Chondrocyte (in vitro differentiated cells): ENCODE measurements around the gene SUN5. TPM values are rescaled to one million over a fixed set of nuclear protein-coding genes. Genes with fewer than 3 reads are reported as not detected.

Source experiments
- DNase-seq: peaks from one replicate; pipeline ENCODE4 v3.0.0; 2021; ENCODE audit warnings: mixed read lengths, low spot score
- H3K27ac Mint-ChIP-seq: one replicate; pipeline ENCODE4 v1.8.0; 2021; ENCODE audit warnings: mild to moderate bottlenecking, moderate library complexity, mixed read lengths; ENCODE audit not compliant: unreplicated experiment
- H3K27me3 Mint-ChIP-seq: 2 replicates; pipeline ENCODE4 v1.8.0; 2021; ENCODE audit warnings: low read depth, mixed read lengths
- H3K36me3 Mint-ChIP-seq: 2 replicates; pipeline ENCODE4 v1.8.0; 2021; ENCODE audit warnings: low read depth, mixed read lengths
- H3K4me1 Mint-ChIP-seq: 2 replicates; pipeline ENCODE4 v1.8.0; 2021; ENCODE audit warnings: low read depth, mild to moderate bottlenecking, mixed read lengths
- H3K4me3 Mint-ChIP-seq: one replicate; pipeline ENCODE4 v1.8.0; 2021; ENCODE audit warnings: mild to moderate bottlenecking, moderate library complexity, mixed read lengths; ENCODE audit not compliant: unreplicated experiment
- H3K9me3 Mint-ChIP-seq: 2 replicates; pipeline ENCODE4 v1.8.0; 2021; ENCODE audit warnings: low read depth, mixed read lengths
- total RNA-seq: library from RNA; stranded (reverse); gene quantifications from 3 replicates; pipeline ENCODE4 v1.2.1, GENCODE V29; 2021
- TF ChIP-seq, protein P1 (sequence below): fragments of 200-600 bp; sonication (generic); IDR thresholded peaks from 2 replicates; pipeline ENCODE4 v1.5.0; 2021; ENCODE audit warnings: antibody characterized with exemption, mild to moderate bottlenecking, moderate library complexity

The SUN5 gene
- total RNA-seq, 1 donor from 2014 or later, result not detected

- peaks cover 60% of the 10 kb centered on the region for H3K27me3 Mint-ChIP-seq
- H3K36me3 Mint-ChIP-seq, result no peaks in the 10 kb centered on the region
- H3K4me3 Mint-ChIP-seq, result no peak overlapping the region
- TF ChIP-seq, protein P1, sequence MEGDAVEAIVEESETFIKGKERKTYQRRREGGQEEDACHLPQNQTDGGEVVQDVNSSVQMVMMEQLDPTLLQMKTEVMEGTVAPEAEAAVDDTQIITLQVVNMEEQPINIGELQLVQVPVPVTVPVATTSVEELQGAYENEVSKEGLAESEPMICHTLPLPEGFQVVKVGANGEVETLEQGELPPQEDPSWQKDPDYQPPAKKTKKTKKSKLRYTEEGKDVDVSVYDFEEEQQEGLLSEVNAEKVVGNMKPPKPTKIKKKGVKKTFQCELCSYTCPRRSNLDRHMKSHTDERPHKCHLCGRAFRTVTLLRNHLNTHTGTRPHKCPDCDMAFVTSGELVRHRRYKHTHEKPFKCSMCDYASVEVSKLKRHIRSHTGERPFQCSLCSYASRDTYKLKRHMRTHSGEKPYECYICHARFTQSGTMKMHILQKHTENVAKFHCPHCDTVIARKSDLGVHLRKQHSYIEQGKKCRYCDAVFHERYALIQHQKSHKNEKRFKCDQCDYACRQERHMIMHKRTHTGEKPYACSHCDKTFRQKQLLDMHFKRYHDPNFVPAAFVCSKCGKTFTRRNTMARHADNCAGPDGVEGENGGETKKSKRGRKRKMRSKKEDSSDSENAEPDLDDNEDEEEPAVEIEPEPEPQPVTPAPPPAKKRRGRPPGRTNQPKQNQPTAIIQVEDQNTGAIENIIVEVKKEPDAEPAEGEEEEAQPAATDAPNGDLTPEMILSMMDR, result no peak
- H3K27ac Mint-ChIP-seq, result no peak overlapping the region
- H3K9me3 Mint-ChIP-seq, result no peaks in the 10 kb centered on the region
- H3K4me1 Mint-ChIP-seq, result no peaks in the 10 kb centered on the region
- peak; percentile 78 for DNase-seq
These were observed 15.4 kb upstream of the SUN5 start for GRCh38 chr20:33019465-33020277.

DNA sequence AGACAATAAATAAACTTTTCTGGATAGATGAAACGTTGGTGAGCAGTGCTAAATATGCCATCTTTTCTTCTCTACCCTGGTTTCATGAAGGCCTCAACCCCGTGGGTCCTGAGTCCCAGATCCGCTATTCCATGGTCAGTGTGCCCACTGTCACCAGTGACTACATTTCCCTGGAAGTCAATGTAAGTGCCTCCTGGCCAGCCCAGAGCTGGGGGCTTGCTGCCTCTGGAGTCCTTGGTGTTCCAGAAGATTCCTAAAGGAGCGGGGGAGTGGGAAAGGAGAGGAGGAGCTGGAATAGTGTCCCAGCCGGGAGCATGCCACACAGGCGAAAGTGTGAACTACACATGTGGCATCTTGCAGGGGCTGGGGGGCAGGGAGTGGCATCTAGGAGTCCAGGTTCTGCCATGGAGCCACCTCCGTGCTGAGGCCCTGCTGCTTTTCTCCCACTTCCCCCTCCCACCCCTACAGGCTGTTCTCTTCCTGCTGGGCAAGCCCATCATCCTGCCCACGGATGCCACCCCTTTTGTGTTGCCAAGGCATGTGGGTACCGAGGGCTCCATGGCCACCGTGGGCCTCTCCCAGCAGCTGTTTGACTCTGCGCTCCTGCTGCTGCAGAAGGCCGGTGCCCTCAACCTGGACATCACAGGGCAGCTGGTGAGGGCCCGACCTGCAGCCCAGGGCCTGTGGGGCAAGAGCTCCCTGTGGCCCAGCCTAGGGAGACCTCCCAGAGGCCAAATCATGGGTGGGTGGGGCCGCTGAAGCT lies 14.1 kb upstream of the SUN5 start:
- H3K27me3 Mint-ChIP-seq, result peaks cover 62% of the 10 kb centered on the region
- TF ChIP-seq, protein P1, result no peak
- H3K9me3 Mint-ChIP-seq, result no peaks in the 10 kb centered on the region
- no peaks in the 10 kb centered on the region for H3K36me3 Mint-ChIP-seq
- H3K27ac Mint-ChIP-seq, result no peak overlapping the region
- H3K4me1 Mint-ChIP-seq, result no peaks in the 10 kb centered on the region
- no peak overlapping the region for H3K4me3 Mint-ChIP-seq
- DNase-seq, result peak; percentile 83

GRCh38 chr20:33017542-33017941 lies 13.3 kb upstream of the SUN5 start:
- no peaks in the 10 kb centered on the region for H3K36me3 Mint-ChIP-seq
- H3K9me3 Mint-ChIP-seq, result no peaks in the 10 kb centered on the region
- peaks cover 65% of the 10 kb centered on the region for H3K27me3 Mint-ChIP-seq
- TF ChIP-seq, protein P1, result no peak
- no peak for DNase-seq
- H3K27ac Mint-ChIP-seq, result no peak overlapping the region
- no peak overlapping the region for H3K4me3 Mint-ChIP-seq
- no peaks in the 10 kb centered on the region for H3K4me1 Mint-ChIP-seq

GRCh38 chr20:33016581-33017109 lies 12.4 kb upstream of the SUN5 start:
- no peaks in the 10 kb centered on the region for H3K9me3 Mint-ChIP-seq
- DNase-seq, result no peak
- no peak overlapping the region for H3K27ac Mint-ChIP-seq
- no peaks in the 10 kb centered on the region for H3K4me1 Mint-ChIP-seq
- H3K4me3 Mint-ChIP-seq, result no peak overlapping the region
- TF ChIP-seq, protein P1, result no peak
- no peaks in the 10 kb centered on the region for H3K36me3 Mint-ChIP-seq
- peaks cover 67% of the 10 kb centered on the region for H3K27me3 Mint-ChIP-seq
